ENCODE measurements around the gene TUBA4B.
"Not testable (repeated sequence)": the region's sequence is repeated elsewhere in the genome, so short reads cannot be mapped to it uniquely, and the experiment has no call there.

Gene TUBA4B

DNA sequence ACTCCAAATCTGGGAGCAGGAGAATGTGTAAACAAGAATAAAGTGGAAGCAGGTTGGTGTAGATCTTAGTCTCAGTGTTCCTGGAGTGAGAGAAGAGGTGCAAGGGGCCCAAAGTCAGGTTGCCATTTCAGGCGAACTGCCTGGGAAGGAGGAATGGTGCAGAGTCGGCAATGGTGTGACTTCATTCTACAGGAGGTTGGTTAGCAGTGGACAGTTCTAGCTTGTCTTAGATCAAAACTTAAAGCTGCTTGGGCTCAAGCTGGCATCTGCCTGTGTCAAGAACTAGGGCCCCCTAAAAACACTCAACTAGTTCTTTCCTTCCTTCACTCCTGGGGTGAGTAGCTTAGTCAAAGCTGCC lies 4.2 kb upstream of the TUBA4B start:
- DNase-seq = no peak

DNA sequence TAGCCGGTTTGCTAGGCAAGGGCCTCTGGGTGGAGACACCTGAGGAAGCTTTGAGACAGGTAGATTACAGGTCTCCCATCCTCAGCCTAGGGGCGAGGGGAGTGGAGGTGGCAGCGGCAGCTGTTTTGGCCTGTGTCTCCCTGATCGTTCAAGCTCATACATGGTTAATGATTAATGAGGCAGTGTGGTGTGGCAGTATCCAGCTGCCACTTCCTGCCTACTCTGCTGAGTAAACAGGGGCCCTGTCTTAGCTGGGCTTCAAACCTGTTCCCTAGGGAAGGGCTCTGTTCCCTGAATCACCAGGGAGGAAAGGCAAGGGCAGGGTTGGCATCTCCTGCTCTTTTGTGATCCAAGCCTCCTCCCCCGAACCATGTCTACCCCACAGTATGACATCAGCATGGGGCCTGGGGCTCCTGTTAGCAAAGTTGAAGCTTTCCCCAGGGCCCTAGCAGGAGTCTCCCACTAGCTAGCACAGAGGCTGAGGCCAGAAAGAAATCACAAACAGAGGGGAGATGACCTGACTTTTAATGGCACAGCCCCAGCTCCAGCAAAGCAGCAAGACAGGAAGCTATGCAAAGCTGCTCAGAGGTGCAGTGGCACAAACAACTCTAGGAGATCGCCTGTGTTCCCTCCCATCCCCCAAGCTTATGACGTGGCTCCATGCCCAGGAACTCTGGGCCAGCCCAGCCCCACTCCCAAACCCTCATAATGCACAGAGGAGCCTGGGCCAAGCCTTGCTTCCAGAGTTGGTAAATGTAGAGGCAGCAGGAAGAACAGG lies 3.7 kb upstream of the TUBA4B start:
- peak in 3 of 5 experiments; percentile 31 to 89 (median 58) for DNase-seq

- peak in 1 of 5 experiments; percentile 59 for DNase-seq
Observed at GRCh38 chr2:219250049-219250781, 2.8 kb upstream of the TUBA4B start.

- no peak for DNase-seq
Observed at GRCh38 chr2:219251656-219252055, 1.4 kb upstream of the TUBA4B start.

GRCh38 chr2:219252084-219252483 lies 959 bp upstream of the TUBA4B start:
- peak in 1 of 5 experiments; percentile 57 for DNase-seq

DNA sequence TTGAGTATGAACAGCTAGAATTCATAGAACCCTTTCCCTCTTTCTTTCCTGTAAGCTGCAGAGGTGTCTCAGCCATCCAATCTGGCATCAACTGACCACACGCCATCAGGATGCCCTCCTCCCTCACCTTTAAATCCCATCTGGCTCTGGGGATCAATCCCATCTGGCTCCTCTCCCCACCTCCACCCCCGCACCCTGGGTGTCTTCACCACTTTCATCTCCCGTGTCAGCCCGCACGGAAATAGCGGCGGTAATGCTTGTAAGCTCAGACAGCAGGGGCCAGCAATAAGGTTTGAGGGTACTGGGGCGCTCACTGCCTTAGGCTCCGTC lies 508 bp upstream of the TUBA4B start:
- DNase-seq = no peak

GRCh38 chr2:219253753-219254589 lies 928 bp downstream of the TUBA4B start, which contains the start of gene TUBA4A:
Gene TUBA4A (minus strand): TSS chr2:219253918. CDS start chr2:219253858, 60 bp downstream.
- DNase-seq = peak; percentile 82 to 92 (median 89)

DNA sequence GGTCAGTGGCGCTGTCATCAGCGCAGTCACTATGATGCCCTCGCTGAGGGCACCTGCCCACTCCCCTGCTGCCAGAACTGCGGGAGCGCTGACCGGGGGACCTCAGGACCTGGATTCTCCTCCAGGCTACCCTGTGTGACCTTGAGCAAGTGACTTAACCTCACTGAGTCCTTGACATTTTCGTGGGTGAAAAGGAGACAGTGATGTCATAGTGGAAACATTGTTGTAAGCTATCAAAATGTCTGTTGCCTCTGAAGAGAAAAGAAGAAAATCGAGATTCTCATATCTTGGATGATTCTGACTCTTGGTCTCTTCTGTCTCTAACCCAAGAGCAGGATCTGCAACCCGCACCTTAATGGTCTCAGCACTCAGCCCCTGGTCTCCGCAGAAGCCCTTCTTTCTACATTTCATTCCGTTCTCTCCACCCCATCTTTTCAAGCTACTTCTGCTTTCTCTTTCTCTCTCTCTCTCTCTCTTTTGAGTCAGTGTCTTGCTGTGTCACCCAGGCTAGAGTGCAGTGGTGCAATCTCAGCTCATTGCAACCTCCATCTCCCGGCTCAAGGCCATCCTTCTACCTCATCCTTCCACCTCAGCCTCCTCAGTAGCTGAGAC lies 1.7 kb downstream of the TUBA4B start:
- DNase-seq = peak in 3 of 5 experiments; percentile 13 to 77 (median 65)

DNA sequence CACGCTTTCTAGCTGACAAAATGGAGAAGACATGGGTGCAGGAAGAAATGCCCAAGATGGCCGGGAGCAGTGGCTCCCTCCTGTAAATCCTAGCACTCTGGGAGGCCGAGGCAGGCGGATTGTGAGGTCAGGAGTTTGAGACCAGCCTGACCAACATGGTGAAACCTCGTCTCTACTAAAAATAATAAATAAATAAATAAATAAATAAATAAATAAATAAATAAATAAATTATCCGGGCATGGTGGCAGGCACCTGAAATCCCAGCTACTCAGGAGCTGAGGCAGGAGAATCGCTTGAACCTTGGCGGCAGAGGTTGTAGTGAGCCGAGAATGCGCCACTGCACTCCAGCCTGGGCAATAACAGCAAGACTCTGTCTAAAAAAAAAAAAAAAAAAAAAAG lies 5.9 kb downstream of the TUBA4B start:
- not testable (repeated sequence) for DNase-seq

DNA sequence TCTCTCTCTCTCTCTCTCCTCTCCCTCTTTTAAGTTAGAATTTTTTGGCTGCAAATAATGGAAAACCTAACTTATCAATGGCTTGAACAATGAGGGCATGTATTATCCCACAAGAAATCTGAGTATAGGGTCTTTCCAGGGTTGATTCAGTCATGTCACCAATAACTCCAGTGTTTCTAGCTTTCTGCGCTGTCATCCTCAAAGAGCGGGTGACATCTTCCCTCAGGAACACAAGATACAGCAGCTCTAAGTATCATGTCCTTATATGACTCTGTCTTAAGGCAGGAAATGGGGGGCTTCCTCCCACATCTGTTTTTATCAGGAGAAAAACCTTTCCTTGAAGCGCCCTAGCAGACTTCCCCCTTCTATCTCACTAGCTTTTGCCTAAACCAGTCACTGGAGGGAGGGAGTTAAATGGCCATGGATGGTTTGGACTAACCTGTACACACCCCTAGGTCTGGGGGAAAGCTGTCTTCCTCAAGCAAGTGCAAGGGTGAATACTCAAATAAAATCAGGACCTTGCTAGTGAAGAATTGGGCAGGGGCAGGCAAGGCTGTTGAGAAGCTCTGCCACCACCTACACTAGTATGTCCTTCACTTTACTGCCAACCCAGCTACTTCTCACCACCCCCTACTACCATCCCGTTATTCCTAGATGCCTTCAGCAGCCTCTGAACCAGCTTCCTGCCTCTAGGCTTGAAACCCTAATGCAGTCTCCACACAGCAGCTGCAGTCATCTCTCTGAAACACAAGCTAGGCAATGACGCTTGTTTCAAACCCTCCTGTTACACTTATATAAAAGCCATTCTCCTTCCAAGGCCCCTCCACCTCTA lies 8.2 kb downstream of the TUBA4B start:
- no peak for DNase-seq

DNA sequence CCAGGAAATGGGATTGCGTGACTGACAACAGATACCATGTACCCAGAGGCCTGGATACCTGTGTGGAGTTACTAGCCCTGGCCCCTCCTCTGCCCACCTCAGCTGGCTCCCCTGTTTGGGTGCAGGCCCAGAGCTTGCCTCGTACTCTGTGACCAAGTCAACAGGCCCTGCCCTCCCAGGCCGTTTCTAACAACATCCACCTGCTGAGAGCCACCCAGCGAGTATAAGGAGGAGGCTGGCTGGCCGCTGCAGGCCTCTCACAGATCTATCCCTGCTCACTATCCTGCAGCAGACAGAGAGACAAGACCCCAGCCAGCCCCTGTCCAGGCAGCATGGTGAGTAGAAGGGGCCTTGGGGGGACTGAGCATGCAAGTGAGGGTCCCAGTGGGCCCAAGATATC lies 13.2 kb downstream of the TUBA4B start:
- no peak for DNase-seq

DNA sequence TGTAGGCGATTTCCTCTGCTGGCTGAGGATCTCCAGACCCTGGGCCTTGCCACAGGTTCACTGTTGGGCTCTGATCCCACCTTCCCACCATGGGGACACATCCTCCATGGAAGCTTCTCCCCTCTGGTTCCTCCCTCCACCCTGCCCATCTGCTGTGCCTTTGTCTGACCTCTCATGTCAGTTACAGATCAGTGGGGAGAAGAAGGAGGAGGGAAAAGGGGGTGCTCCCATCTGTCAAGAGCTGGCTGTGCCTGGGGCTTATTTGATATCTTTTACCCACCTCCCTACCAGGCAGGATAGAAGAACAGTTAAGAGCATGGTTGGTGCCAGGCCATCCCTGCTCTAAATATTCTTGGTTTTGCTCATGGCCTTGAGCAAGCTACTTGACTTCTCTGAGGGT lies 13.8 kb downstream of the TUBA4B start:
- DNase-seq = no peak

DNA sequence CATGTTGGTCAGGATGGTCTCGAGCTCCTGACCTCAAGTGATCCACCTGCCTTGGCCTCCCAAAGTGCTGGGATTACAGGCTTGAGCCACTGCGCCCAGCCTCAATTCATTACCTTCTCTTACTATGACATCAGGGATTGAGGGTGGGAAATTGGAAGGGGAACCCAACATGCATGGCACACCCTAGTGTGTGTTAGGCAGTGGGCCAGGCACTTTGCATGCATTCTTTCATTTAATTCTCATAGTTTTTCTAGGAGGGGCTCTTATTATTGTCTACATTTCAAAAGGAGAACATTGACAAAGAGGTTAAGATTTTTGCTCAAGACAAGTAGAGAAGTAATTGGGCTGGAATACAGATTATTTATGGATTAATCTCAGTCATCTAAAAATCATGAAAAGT lies 15.3 kb downstream of the TUBA4B start:
- DNase-seq = no peak

DNA sequence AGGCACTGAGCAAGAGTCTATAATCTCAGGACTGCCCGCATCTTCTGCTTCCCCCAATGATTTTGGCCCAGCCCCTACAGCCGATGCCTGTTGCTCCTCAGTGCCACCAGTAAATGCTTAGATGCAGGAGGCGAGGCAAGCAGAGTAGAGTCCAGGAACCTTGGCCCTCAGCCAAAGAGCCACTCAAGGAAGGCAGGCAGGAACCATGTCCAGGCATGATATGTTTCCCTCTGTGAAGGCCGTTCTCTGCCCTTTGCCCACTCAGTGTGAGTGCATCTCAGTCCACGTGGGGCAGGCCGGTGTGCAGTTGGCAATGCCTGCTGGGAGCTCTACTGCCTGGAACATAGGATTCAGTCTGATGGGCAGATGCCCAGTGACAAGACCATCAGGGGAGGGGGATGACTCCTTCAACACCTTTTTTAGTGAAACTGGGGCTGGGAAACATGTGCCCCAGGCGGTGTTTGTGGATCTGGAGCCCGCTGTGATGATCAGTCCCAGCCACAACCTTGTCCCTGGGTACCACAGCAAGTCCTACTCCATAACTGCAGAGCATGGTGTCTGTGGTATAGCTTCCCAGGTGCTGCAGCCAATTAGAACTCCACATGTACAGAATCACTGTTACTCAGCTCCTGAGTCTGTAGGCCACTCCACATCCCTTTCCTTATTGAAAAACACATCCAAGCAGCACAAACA lies 16.5 kb downstream of the TUBA4B start:
- no peak for DNase-seq

- no peak for DNase-seq
Observed at GRCh38 chr2:219270055-219270372, 17.0 kb downstream of the TUBA4B start.

DNA sequence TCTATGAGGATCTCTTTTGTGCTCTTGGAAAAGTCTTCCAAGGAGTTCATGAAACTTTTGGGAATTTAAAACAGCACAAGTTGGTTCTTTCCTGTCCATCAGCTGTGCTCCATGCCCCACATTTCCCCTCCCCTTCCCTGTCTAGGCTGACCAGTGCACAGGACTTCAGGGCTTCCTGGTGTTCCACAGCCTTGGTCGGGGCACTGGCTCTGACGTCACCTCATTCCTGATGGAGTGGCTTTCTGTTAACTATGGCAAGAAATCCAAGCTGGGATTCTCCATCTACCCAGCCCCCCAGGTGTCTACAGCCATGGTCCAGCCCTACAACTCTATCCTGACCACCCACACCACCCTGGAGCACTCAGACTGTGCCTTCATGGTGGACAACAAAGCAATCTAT lies 18.0 kb downstream of the TUBA4B start:
- no peak for DNase-seq

- no peak for DNase-seq
Observed at GRCh38 chr2:219272356-219272755, 19.3 kb downstream of the TUBA4B start.

DNA sequence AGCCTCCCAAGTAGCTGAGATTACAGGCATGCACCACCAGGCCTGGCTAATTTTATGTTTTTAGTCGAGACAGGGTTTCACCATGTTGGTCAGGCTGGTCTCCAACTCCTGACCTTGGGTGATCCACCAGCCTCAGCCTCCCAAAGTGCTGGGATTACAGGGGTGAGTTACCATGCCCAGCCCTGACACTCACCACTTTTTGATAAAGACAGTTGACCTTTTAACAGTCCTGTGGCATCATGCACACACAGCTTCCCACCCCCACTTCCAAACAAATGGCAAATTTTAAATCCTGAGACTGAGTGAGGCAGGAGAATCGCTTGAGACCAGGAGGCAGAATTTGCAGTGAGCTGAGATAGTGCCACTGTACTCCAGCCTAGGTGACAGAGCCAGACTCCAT lies 20.0 kb downstream of the TUBA4B start:
- DNase-seq = no peak

DNA sequence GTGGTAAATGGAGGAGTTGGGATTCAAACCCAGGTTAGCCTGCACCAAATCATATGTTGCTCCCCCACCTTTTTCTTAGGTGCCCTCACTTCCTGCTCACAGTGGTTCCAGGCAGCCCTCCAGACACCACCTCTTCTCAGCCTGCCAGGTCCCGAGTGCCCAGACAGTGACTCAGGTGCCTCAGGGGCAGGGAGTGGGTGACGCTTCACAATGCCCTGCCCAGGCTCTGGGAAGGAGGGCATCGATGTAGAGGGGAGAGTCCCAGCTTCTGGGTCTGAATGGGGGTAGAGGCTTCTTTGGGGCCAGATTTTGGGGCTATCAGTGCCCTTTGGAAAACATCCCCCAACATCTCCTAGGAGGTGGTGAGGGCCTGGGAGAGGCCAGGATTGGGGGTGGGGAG lies 20.9 kb downstream of the TUBA4B start:
- no peak for DNase-seq

- DNase-seq = no peak
Observed at GRCh38 chr2:219274361-219274921, 21.4 kb downstream of the TUBA4B start.
